GM21737 (cell line): ENCODE measurements around the gene CCN6.
A peak's percentile ranks its signal among the peaks of the same experiment; 100 is the strongest.

ENCODE experiments used
- ATAC-seq: cut with Tn5 transposase; IDR thresholded peaks from one replicate; pipeline ENCODE4 v1.9.1; 2021; ENCODE audit warnings: mild to moderate bottlenecking, moderate library complexity; ENCODE audit not compliant: unreplicated experiment

Gene CCN6

DNA sequence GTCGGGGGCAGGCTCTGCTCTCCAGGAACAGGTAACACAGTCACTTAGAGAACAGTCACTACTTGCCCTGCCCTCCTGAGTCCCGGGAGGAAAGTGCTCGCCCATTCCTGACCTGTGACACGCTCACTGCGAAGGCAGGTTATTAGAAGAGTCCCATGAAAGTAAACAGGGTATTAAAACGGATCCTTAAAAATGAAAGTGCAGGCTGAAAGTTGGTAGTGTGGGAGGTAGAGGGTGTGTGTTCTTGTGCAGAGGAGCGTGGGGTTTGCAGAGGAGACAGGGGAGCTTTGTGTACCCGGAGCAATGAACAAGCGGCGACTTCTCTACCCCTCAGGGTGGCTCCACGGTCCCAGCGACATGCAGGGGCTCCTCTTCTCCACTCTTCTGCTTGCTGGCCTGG lies at the start of gene CCN6:
Gene CCN6 (plus strand): TSS at position 104 of the 400 bp plus-strand sequence. CDS start 254 bp downstream, at position 358.
- no peak for ATAC-seq

DNA sequence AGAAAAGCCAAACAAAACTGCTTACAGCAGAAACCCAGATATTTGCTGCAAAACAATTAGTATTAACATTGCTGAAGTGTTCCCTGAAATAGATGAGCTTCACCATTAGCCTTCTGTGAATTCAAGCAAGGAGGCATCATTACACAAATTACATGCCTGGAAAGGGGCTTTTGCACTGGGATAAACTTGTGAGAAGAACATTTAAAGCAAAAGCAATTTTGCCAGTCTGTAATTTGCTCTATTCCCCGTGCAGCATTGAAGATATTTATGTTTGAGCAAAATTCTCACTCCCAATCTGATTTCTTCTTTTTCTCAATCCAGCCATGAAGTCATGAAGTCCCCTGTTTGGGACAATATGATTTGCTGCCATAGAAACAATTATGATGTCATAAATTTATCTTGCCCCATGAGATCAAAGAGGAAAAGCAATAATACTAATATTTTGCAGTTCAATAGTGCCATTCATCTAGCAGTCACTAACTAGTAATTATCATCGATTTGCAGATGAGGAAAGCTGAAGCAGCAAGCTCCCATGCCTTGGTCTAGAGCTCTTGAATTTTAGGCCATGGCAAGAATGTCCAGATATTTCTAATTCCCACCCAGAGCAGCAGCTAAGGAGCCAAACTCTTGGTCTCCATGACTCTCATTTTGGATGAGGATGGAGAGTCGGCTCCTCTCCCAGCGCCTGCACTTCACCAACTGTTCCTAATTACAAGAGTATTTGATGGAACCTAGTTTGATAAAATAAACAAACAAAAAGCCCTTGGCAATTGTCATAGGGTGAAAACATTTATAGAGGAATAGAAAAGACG lies 49.5 kb upstream of the CCN6 start:
- ATAC-seq: no peak

DNA sequence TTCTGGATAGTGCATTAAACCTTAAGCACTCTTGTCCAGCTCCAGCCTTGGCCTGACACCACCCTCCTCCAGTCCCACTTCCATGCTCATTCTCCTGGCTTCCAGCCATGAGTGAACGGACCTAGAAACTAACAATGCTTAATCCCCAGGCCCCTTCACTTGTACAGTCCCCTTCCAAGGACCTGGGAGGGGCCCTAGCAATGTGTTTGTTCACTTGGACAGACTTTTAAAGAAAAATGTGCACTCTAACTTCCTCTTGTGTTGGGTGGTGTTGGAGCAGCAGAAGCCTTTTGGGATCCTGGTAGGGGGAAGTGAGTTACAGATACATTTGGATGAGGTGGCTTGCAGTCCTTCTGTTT lies 48.9 kb upstream of the CCN6 start:
- ATAC-seq: no peak

DNA sequence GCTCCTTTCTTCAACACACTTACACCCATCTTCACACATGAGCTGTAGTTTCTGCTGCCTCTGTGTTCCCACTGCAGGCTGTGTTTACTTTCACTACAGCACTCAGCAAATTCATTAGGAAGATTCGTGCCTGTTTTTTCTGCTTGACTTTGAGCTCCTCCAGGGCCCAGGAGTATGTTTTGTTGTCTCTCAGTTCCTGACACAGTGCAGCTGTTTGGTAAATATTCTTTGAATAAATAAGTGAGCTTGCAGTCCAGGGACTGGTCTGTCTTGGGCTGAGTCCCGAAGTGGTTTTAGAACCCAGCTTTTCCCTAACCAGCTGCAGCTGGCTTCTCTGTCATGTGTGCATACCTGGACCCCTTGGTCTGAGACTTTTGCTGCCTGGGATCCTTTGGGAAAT lies 46.6 kb upstream of the CCN6 start:
- no peak for ATAC-seq

DNA sequence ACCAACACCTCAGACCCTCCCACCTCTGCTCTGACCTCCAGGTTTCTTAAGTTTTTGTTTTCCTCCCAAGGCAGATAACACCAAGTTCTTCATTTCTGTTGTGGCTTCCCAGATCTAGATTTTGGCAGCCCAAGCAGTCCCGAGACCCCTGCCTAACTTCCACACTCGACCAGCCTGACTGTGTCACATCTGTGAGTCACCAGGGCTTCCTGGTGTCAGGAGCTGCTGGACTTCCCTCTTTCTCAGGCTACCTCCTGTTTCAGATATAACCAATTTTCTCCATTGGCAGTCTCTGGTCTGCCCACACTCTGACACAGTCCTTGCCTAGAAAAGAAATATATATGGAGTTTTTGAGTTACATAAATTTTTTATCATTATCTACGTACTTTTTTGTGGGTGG lies 46.1 kb upstream of the CCN6 start:
- ATAC-seq: no peak

DNA sequence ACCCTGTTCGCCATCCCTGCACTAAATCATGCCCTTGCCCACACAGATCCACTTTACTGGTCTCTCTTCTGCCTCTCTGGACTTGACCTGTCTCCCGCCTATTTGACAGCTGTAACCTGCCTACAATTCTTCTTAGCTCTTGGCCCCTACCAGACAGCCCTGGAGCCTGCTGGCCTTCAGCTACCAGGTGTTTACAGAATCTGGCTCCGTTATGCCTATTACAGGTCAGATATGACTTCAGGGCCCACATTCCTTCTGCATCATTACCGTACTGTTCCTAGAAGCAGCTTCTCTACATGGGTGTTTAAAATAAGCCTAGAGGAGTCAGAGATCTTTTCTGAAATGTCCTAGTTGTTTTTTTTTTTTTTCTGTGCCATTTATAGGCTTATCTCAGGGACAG lies 45.4 kb upstream of the CCN6 start:
- no peak for ATAC-seq

DNA sequence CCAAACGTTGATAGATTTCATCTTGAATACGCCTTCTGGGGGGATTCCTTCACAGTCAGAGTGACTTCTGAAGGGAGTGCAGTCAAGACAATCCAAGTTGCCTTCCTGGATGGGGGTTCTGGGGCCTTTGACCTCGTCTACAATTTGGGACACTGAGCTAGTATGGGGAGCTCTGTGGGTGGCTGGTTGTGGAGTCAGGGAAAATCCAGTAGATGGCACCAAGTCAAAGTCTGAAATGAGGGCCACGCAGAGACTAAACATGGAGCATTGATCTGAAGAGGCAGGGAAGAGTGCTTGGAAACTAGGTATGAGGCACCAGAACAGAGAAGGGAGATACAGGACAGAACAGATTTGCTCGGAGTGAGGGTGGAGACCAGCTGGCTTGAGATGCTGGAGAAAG lies 43.6 kb upstream of the CCN6 start:
- ATAC-seq: no peak

DNA sequence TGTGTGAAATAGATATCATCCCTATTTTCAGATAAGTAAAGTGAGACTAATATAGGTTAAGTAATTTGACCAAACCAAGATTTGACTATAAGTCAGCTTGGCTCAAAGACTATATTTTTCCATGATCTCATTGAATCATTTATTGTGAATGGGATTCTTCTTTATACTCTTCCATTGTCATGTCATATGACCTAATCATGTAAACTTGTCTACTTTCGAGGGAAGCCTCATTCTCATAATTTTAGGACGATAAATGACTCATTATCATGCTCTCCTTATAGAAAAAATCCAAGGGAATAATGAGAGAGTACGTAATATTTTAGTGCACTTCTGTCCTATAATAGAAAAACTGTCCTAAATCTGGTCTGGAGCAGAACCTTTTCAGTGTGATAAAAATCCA lies 40.9 kb upstream of the CCN6 start:
- no peak for ATAC-seq

DNA sequence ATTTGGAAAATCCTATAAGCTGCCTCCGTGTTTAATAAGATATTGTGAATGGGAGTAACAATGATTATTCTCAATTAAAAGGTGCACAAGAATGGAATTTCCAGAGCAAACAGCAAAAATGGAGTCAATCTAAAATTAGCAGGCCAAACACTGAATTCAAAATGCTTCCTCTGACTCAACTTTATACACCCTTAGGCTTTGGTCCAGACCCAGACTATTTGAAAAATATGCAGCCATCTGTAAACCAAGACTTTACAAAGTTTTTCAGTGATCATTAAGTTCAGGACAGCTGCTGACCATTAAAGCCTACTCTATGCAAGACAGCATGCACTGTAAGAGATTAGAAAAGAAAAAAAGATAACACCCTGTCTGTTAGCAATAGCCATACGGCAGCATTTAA lies 39.4 kb upstream of the CCN6 start:
- ATAC-seq: no peak

DNA sequence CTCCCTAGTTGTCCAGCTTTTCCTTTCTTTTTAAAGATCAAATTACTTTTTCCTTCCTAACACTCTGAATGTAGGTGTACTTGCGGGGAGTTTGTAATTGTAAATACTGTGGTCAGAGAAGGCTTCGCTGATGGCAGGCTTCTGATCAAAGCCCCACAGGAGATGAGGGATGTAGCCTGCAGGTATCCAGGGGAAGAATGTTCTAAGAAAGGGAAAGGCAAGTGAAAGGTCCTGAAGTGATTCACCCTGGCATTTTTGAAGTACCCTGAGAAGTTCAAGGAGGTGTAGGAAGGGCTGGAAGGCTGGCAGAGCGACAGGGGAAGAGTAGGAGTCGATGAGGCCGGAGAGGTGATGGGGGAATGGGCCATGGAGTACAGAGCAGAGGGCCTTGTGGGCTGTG lies 38.2 kb upstream of the CCN6 start:
- no peak for ATAC-seq

DNA sequence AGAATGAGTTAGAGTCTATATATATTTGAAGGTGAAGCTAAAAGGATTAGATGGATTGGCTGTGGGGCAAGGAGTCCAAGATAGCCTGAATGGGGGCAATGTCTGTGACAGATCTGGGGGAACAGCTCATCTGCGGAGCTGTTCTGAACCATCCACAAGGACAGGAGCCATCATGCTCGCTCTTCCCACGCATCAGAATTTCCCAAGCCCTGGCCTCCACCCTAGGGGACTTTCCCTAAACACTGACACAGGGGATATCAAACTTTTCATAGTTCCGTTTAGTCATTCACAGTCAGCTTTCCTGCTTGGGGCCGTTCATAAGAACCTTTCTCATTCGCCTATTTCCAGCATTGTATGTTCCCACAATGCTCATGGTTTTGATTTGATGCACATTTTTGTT lies 37.6 kb upstream of the CCN6 start:
- ATAC-seq: no peak

DNA sequence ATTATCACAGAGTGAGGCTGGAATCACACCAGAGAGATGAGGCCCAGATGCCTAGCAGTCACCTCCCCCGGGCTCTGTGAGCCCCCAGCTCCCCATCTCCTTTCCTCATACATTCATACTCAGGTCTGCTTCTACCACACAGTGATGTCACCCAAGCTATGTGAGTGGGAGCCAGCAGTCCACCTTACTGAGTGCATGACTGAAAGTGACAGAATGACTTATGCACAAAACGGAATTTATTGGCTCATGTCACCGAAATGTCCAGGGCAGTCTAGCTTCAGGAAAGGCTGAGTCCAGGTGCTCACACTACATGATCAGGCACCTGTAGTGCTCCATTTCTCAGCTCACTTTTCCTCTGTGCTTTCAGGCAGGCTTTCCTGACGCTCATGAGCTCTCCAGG lies 36.7 kb upstream of the CCN6 start:
- ATAC-seq: no peak

DNA sequence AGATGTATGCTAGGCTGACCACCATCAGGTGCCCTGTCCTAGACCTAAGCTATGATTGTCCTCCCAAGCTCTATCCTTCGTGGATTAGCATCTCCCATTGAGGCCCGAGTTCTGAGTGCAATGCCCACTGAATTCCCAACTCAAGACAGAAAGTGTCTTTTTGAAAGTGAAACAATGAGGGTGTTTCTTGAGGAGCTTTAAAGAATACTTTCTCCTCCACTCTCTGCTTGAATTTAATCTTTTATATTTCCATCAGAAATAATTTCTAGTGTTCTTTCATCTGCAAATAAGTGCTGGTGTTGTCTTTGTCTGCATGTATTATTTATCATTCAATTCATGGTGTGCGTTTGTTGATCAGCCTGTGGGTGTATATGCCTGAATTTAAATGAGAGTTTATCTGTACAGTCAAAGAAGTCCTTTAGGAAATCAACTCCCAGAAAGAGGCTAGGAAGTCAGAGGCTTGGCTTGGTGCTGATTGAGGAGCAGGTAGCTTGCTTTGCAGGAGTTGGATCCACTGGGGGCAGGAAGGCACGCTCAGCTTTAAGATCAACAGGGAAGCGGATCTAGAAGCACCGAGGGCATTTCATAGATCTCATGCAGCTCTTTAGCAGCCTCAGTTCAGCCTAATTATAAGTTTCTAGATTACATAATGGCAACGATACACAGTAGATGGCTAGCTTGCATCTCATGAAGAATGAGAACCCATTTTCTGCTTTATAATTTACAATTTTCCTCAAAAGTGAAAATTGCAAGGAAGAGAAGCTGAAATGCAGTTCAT lies 36.0 kb upstream of the CCN6 start:
- no peak for ATAC-seq

DNA sequence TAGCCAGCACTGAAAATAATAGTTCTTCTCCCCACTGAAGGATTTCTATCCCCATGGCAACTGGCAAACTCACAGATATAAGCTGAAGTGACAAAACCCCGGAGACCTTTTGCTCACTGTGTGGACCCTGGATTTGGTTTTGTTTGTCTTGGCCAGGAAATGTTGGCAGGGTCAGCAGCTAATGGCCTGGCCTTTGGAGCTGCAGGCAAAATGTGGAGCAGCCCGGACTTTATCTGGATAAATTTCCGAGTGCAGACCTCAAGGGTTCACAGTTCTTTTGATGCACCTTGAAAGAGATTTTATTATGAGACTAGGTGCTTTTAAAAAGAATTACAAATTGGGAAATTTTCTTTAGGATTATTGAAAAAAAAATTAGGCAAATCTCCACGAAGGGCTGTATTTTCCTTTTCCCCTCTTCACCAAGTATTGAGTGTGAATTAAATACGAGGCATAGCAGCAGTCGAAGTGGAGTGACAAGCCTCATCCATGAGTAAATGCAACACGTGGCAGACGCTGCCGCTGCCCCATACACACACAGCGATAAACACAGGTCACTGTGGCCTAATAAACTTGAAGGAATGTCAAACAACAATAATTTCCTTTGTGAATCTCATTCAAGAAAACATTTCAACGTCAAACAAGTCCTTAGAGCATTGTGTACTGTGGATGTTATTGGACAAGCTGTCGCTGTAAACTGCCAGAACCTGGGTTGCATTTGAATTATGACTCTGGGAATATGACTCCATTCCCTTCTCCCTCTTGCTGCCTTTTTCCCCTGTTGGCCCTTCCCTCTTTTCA lies 35.1 kb upstream of the CCN6 start:
- no peak for ATAC-seq

DNA sequence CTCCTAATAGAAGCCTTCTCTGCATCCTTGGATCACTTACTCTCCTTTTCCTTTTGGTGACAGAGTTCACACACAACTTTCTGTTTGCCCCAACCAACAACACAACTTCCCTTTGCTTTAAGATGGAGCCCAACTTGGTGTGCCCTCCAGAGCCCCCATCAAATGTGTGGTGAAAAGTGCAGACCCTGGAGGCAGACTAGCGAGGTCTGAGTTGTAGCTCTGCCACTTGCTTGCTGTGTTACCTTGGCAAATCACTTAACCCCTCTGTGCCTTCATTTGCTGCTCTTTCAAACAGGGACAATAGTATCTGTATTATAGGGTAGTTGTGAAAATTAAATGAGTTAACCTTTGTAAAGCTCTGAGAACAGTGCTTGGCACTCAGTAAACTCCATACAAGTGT lies 34.3 kb upstream of the CCN6 start:
- no peak for ATAC-seq

DNA sequence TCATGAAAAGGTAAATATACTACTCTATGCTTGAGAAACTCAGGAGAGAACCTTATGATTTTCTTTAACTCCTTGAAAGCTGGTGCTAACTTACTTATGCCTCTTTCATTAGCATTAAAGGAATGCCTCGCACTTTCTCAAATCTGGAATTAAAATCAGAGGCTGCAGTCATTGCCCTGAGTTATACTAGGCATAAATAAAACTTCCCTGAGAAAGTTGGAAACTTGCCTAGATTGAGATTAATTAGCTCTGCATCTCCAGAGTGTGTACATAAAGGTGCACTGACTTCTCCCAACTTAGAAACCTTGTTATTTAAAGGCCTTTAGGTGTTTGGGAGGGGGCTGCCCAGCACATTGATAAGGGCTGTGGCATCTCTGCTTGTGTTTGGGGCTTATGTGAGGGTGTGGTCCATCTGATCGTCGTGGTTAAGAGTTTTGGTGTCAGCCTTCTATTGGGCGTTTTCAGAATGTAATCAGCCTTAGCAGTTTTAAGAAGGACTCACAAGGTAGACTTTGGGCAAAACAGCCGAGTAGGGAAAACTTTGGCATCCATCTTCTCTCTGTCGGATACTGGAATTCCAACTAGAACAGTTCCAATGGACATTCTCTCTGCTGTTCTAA lies 32.1 kb upstream of the CCN6 start:
- no peak for ATAC-seq

DNA sequence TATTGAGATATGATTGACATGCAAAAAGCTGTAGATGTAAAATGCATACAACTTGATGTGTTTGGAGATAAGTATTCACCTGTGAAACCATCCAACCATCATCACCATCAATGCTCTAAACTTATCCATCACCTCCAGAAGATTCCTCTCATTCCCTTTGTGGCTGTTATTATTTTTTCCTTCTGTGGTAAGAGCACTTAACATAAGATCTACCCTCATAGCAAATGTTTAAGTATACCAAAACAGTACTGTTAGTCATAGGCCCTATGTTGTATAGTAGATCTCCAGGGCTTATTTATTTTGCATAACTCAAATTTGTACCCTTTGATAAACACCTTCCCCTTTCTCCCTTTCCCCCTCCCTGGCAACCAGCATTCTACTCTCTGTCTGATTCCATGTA lies 31.2 kb upstream of the CCN6 start:
- ATAC-seq: no peak

DNA sequence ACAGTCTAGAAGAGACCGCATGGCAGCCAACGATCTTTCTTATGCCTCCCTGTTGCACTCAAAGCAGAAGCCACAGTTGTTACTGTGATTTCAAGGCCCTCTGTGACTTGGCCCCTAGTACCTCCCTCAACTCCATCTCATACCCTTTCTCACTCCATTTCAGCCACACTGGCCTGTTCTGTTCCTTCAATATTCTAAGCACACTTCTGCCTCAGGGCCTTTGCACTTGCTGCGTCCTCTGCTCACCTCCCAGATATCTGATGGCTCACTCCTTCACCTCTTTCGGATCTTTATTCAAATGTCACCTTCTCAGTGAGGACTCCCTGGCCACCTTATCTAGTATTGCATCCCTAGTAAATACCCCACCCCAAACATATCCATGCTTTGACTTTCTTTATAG lies 29.4 kb upstream of the CCN6 start:
- no peak for ATAC-seq

DNA sequence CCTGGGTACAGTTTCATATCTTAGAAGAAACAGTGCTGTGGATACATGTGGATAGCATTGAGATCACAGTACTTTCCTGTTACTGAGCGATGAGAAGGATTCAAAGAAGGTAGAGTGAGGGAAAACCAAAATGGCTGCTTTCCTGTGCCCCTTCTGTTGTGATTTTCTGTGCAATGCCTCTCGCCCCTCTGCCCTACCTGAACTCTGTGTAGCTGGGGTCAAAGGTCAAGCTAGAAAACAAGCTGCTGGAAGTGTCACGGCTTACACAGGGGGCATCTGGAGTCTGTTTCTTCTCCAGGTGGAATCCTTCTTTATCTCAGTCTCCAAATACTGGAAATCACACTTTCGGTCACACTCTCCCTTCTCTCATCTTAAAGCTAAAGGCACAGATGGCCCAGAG lies 27.0 kb upstream of the CCN6 start:
- ATAC-seq: no peak

DNA sequence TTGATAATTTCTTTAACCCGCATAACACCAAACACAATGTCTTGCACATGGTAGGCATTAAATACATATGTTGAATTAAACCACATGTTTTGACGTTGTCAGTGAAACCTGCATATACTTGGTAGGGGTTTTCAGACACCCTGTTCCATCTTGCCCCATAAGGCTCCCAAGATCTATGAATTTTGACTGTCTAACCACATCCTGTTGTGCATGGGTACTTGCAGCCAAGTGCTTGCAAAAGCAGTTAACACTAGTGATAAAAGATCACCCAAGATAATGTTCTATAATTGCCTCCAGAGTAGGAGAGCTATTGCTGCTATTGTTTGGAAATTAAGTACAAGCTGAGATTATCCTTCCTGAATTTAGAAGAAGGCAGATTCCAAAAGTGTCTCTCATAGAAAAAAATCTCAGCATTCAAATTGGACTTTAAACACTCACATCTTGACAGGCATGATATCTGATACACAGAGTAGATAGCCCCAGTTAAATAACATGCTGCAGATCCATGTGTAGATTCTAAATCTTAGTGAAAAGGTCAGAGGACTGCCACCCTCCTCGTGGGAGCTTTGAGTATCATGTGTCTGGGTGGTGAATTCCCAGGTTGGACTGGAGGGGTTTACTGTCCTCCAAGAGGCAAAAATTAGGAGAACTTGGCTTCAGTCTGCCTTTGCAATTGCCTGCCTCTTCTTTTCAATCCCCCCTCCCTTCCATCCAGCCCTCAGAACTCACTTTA lies 25.8 kb upstream of the CCN6 start:
- peak; percentile 75 for ATAC-seq
